Activated CD4-positive, alpha-beta T cell treated with anti-CD3 and anti-CD28 coated beads, Interleukin-2, amount 50 U/mL, for 4 hours (primary cell): ENCODE results near the gene AGBL1.

ENCODE experiments used
- DNase-seq, 2 experiments: peaks; one replicate each; pipeline ENCODE4 v3.0.0-alpha.2; 2020

Gene AGBL1

GRCh38 chr15:86247249-86247955 is 167.7 kb downstream of the AGBL1 start:
- no peak for DNase-seq

- no peak for DNase-seq
These were observed 175.6 kb downstream of the AGBL1 start for GRCh38 chr15:86255247-86255646.

GRCh38 chr15:86256628-86257027 is 177.0 kb downstream of the AGBL1 start:
- DNase-seq, result no peak

- no peak for DNase-seq
These were observed 179.9 kb downstream of the AGBL1 start for GRCh38 chr15:86259589-86259988.

GRCh38 chr15:86263230-86263629 is 183.6 kb downstream of the AGBL1 start:
- DNase-seq, result no peak

- DNase-seq, result no peak
These were observed 187.3 kb downstream of the AGBL1 start for GRCh38 chr15:86266896-86267484.

- no peak for DNase-seq
These were observed 188.2 kb downstream of the AGBL1 start for GRCh38 chr15:86267892-86268291.

- DNase-seq, result no peak
These were observed 188.9 kb downstream of the AGBL1 start for GRCh38 chr15:86268558-86268957.

- DNase-seq, result no peak
These were observed 193.6 kb downstream of the AGBL1 start for GRCh38 chr15:86273309-86273708.

- no peak for DNase-seq
These were observed 195.7 kb downstream of the AGBL1 start for GRCh38 chr15:86275361-86275760.

- DNase-seq, result no peak
These were observed 198.9 kb downstream of the AGBL1 start for GRCh38 chr15:86278586-86278985.

- no peak for DNase-seq
These were observed 205.0 kb downstream of the AGBL1 start for GRCh38 chr15:86284635-86285034.

GRCh38 chr15:86295511-86295910 is 215.8 kb downstream of the AGBL1 start:
- DNase-seq, result no peak

GRCh38 chr15:86296769-86297168 is 217.1 kb downstream of the AGBL1 start:
- DNase-seq, result no peak

- DNase-seq, result no peak
These were observed 220.9 kb downstream of the AGBL1 start for GRCh38 chr15:86300390-86301125.

GRCh38 chr15:86311568-86312280 is 232.1 kb downstream of the AGBL1 start:
- DNase-seq, result no peak

- DNase-seq, result no peak
These were observed 232.8 kb downstream of the AGBL1 start for GRCh38 chr15:86312486-86312885.

GRCh38 chr15:86316216-86316615 is 236.5 kb downstream of the AGBL1 start:
- no peak for DNase-seq

GRCh38 chr15:86316726-86317383 is 237.2 kb downstream of the AGBL1 start:
- no peak for DNase-seq

- no peak for DNase-seq
These were observed 237.7 kb downstream of the AGBL1 start for GRCh38 chr15:86317384-86317740.

GRCh38 chr15:86322629-86323028 is 243.0 kb downstream of the AGBL1 start:
- no peak for DNase-seq

GRCh38 chr15:86327230-86327865 is 247.7 kb downstream of the AGBL1 start:
- DNase-seq, result no peak

- DNase-seq, result no peak
These were observed 249.0 kb downstream of the AGBL1 start for GRCh38 chr15:86328658-86329057.
